Activated T-helper 1 cell treated with Interleukin-2 at 50 U/mL for 16 hours (primary cell): Measurements from ENCODE around the gene B9D1.

Experiments
- DNase-seq: peaks from one replicate; pipeline ENCODE4 v3.0.0-alpha.2; 2020; ENCODE audit warnings: low read depth

Gene B9D1

DNA sequence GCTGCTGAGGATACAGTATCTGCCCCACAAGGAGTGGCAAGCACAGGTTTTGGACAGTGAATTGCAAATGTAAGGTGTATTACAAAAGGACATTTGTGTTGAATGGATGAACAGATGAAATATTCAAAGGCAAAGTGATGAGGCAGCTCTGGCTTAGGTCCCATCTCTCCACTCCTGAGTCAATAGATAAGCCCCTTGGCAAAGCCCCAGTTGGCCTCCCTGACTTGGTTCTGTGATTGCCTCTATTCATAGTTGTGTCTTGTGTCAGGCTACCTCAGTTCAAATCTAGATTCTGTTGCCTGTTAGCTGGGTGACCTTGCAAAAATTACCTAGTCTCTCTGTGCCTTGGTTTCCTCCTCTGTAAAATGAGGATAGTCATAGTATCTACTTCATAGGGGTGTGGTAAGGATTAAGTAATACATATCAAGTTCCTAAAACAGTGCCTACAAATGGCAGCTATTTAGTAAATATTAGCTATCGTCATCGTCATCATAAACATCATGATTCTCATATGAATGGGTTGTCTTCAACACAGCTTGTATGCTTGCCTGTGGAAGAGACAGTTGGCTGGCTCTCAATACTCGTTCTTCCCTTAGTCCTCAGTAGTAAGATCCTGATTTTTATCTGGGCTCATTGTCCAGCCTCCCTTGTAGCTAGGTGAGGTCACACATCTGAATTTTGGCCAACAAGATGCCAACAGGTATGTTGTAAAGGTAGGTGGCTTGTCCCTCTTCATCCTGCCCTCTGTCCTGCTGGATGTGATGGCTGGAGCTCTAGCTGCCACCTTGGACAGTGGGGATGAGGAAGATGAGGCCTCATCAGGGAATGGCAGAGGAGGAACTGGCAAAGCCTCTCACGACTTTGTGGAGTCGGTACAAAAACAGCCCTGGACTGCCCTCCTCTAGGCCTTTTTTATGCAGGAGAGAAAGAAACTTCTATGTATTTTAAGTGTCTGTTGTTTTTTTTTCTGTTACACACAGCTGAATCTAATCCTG lies 26.6 kb upstream of the B9D1 start:
- DNase-seq: no peak

DNA sequence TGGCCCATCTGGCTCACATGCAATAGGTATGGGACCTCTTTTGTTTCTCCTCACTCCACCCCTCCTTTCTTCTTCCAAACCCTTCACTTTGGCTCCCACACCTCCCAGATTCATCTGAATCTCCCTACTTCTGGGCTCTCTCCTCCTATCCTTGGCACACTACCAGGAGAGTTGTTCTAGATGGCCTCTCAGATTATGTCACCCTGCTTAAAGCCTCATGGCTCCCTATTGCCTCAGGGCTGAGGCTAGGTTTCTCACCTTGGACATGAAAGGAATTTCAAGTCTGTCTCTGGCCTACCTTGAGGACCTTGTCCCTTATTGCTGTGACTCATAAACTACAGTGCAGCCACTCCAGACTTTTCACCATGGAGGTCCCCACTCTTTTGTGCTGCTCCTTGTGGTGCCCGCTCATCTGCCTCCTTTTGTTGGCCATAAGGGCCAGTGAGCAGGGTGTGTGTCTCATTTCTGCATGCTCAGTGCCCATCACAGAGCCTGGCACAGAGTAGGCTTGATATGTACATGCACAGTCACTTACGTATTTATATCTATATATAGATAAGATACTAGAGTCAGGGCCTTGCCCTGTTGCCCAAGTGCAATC lies 25.5 kb upstream of the B9D1 start:
- no peak for DNase-seq

DNA sequence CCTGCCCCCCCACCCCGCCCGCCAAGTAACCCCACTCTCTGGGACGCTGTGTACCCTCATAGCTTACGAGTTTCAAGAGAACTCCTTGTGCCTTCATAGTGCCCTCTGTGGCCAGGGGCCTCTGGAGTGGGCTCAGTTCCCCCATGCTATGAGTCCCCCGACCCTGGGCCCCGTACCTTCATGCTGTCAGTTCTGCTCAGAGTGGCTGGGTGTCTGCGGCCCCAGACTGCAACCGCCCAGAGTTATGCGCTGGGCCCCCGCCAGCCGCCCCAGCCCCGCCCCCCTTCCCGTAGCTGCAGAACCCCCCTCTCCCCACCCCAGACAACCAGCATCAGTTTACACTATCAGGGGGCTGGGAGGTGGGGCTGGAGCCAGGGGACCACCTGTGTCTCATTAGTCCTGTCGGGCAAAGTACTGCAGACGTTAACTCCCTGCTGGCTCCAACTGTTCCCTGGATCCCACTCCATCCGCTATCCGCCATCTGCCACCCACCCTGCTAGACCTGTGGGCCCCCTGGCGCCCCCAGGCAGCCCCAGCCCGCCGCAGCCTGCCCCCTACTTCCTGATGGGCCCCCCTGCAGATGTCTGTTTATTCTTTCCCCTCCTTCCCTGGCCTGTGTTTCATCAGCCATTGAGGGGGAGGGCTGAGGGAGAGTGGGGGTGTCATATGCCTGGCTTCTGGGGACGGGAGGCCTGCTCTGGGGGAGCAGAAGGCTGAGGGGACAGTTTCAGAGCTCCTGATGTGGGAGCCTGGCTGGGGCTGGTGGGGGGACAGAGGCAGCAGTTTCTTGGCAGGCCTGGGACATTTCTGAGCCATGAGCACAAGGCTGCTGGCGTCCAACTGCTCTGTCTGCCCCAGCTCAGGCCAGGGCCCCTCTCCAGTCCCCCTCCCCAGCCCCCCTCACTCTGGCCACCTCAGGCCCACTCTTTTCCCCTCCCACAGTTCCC lies 24.7 kb upstream of the B9D1 start, which contains the start of gene MFAP4:
Gene MFAP4 (minus strand): TSS at position 217 of the 947 bp plus-strand sequence. CDS start 35 bp downstream, at position 182.
- no peak for DNase-seq

DNA sequence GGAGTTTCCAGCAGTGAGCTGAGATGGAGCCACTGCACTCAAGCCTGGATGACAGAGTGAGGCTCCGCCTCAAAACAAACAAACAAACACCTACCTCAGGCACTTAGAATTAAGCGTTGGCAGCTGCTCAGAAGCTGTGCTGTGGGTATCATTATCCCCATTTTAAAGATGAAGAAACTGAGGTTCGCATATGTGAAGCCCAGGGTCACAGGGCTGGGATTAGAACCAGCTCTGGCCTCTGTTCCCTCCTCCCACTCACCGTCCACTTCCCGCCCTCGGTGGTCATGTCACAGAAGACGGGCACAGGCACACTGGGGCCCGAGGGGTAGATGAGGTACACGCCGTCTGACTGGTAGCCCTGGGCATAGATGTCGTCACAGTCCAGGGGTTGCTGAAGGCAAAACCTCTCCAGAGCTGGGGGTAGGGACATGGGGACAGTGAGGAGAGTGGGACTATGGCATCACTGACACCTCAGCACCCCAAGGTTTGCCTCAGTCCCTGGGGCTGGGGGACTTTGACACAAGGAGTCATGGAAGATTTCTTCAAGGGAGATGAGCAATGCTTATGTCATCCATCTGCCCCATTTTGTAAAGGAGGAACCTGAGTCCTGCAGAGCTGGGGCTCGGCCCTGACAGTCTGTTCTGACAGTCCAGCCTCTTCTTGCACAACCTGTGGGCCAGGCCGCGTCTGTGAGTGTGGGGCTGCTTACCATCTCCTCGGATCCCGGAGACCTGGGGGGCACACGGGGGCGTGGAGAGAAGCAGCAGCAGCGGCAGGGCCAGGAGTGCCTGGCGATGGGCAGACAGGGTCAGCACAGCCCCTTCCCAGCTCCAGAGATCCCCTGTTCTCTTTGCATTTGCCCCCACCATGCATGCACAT lies 23.8 kb upstream of the B9D1 start:
- DNase-seq: no peak

DNA sequence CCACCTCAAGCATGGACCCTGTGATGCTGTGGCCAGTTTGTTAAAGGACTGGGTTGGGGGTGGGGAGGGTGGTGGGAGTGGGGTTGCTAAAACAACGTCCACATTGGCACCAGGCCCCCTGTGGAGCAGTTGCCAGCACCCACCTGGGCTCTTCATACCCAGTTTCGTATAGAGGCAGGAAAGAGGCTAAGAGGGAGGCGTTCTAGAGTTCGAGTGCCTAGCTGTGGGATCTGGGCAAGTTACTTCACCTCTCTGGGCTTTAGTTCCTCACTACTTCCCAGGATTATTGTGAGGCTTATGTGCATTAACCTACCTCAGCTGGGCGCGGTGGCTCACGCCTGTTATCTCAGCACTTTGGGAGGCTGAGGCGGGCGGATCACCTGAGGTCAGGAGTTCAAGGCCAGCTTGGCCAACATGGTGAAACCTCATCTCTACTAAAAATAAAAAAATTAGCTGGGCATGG lies 23.0 kb upstream of the B9D1 start:
- no peak for DNase-seq

DNA sequence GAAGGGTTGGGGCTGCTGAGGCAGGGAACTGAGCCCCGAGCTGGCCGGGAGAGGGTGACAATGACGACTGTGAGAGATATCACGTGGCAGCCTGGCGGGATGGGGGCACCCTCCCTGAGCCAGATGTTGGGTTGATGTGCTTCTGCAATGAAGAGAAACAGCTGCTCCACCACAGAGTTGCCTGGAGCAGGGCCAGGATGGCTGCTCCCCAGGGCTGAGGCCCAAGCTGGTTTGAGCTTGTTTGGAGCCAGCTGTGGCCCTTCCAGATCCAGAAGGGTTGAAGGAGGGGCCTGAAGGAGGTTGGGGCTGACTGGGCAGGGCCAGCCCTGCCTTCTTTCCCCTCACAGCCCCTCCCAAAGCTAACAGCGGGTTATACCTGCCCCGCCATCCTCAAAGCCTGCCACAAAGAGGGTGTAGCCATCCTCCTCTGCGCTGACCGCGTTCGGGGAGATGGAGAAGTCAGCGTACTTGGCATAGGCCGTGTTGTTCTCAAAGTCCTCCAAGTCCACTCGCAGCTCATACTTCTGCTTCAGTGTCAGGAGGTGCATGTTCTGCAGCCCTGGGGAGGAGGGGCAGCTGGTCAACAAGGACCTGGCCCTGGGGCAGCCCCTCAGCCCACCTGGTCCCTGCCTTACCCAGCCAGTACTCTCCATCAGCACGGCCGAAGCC lies 22.3 kb upstream of the B9D1 start:
- DNase-seq: no peak

DNA sequence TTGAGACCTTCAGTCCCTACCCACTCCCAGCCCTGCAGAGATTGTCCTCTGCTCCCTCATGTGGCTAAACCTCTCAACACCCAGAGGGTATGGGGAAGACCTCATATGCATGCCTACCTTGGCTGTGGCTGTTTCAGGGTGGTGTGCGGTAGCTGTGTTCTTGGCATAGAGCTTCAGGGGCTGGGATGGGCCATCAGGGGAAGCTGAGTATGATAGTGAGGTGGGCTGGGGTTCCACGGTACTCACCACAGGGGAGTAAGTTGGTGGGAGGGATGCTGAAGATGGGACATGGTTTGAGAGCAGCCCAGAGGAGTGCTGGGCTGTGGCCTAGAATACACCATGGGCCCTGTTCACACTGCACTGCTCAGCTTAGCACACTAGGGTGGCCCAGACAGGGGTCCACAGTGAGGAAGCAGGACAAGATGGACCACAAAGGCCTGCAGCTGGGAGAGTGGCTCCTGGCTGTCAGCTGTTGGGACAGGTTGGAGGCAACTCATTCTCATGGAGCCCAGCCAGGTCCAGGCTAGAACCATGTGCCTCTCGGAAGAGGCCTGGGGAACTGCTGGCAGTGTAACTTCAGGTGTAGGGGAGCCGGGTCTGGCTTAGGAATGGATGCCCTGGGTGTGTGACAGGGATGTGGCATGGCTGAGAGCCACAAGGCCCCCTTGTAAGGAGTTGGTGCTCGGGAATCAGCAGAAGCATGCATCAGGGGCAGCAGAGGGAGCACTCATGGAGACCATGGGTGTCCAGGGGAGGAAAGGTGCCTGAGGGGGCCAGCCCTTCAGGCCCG lies 21.4 kb upstream of the B9D1 start:
- no peak for DNase-seq

DNA sequence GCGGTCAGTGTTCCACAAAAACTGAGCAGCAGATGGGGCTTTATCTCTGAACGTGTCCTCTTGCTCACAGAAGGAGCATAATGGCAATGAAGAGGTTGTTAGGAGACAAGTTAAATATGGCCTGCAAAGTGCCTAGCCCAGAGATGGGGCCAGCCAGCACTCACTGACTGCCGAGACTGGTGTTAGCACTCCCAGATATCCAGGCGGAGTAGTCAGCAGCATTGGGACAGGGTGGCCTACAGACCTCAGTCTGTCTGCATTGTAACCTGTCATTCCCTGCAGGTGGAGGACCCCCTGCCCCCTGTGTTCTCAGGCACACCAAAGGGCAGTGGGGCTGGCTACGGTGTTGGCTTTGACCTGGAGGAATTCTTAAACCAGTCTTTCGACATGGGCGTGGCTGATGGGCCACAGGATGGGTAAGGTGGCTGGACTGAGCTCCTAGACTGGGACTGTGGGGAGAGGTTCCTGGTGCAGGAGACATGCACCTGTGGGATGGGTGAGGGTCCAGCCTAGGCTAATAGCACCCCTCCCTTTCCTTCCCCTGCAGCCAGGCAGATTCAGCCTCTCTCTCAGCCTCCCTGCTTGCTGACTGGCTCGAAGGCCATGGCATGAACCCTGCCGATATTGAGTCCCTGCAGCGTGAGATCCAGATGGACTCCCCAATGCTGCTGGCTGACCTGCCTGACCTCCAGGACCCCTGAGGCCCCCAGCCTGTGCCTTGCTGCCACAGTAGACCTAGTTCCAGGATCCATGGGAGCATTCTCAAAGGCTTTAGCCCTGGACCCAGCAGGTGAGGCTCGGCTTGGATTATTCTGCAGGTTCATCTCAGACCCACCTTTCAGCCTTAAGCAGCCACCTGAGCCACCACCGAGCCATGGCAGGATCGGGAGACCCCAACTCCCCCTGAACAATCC lies 20.3 kb upstream of the B9D1 start:
- no peak for DNase-seq

DNA sequence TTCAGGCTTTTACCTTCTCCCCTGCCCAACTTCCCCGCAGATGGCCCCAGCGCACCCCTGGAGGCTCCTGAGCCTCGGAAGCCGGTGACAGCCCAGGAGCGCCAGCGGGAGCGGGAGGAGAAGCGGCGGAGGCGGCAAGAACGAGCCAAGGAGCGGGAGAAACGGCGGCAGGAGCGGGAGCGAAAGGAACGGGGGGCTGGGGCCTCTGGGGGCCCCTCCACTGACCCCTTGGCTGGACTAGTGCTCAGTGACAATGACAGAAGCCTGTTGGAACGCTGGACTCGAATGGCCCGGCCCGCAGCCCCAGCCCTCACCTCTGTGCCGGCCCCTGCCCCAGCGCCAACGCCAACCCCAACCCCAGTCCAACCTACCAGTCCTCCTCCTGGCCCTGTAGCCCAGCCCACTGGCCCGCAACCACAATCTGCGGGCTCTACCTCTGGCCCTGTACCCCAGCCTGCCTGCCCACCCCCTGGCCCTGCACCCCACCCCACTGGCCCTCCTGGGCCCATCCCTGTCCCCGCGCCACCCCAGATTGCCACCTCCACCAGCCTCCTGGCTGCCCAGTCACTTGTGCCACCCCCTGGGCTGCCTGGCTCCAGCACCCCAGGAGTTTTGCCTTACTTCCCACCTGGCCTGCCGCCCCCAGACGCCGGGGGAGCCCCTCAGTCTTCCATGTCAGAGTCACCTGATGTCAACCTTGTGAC lies 19.4 kb upstream of the B9D1 start:
- DNase-seq: no peak

DNA sequence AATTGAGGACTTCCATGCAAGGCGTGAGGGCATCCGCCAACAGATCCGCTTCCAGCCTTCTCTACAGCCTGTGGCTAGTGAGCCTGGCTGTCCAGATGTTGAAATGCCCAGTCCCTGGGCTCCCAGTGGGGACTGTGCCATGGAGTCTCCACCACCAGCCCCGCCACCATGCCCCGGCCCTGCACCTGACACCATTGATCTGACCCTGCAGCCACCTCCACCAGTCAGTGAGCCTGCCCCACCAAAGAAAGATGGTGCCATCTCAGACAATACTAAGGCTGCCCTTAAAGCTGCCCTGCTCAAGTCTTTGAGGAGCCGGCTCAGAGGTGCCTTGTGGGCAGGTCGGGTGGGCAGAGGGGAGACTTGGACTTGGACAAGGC lies 18.8 kb upstream of the B9D1 start:
- DNase-seq: no peak

DNA sequence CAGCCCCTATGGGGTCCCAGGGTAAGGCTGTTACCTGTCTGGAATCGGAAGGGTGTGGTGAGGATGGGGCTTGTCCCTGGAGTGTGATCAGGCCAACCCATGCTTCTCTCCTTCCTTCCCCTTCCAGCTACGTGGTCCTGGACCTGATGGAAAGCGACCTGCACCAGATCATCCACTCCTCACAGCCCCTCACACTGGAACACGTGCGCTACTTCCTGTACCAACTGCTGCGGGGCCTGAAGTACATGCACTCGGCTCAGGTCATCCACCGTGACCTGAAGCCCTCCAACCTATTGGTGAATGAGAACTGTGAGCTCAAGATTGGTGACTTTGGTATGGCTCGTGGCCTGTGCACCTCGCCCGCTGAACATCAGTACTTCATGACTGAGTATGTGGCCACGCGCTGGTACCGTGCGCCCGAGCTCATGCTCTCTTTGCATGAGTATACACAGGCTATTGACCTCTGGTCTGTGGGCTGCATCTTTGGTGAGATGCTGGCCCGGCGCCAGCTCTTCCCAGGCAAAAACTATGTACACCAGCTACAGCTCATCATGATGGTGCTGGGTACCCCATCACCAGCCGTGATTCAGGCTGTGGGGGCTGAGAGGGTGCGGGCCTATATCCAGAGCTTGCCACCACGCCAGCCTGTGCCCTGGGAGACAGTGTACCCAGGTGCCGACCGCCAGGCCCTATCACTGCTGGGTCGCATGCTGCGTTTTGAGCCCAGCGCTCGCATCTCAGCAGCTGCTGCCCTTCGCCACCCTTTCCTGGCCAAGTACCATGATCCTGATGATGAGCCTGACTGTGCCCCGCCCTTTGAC lies 18.2 kb upstream of the B9D1 start:
- DNase-seq: no peak

DNA sequence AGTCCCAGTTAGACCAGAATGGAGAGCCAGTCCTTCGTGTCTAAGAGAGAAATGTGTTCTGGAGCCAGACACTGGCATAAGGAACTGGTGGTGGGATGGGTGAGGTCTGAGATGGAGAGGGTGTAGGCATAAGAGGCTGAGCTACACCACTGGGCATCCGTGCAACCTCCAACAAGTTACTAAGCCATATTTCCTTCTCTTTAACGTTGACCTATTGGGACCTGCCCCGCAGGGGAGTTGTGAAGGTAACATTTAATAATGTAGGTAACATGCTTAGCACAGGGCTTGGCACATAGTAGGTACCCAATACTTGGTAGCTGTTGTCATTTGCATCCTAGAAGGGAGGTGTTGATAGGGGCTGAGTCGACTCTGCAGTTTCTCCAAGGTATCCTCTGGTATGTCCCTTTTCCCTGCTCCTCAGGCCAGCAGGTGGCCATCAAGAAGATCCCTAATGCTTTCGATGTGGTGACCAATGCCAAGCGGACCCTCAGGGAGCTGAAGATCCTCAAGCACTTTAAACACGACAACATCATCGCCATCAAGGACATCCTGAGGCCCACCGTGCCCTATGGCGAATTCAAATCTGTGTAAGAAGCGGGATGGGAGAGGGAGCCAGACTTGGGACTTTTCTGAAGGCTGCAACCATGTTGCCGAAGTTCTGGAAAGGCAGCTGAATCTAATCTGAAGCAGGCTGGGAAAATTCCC lies 17.0 kb upstream of the B9D1 start:
- no peak for DNase-seq

DNA sequence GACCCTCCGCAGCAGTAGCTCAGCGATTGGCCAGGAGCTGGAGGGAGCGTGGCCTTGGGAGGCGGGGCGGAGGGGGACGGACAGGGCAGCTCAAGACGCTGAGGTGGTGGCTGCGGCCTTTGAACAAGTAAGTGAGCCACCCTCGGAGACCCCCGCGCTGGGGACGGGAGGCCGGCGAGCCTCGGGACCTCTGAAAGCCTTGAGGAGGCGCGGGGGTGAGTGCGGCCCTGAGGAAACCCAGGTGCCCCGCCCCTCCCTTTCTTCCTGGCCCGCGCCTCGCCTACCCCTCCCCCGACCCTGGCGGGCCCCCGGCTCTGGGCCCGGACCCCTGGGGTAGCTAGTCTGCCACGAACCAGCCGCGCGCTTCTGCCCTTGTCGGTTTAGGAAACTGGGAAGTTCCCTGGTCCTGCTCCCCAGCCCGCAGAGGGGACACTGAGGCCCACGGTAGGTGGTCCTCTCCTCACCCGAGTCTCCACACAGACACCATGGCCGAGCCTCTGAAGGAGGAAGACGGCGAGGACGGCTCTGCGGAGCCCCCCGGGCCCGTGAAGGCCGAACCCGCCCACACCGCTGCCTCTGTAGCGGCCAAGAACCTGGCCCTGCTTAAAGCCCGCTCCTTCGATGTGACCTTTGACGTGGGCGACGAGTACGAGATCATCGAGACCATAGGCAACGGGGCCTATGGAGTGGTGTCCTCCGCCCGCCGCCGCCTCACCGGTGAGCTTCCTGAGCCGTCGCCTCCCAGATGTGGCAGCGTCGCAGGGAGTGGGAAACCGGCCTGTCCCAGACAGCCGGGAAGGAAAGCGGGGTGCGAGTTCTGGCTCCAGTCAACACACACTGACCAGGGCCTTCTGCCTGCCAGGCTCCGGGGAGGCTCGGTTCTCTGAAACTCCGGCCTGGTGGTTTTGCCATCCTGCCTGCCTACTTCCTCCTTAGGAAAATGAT lies 16.2 kb upstream of the B9D1 start, which contains the start of gene MAPK7:
Gene MAPK7 (plus strand): TSS at position 83 of the 945 bp plus-strand sequence. CDS start 403 bp downstream, at position 486.
- no peak for DNase-seq

DNA sequence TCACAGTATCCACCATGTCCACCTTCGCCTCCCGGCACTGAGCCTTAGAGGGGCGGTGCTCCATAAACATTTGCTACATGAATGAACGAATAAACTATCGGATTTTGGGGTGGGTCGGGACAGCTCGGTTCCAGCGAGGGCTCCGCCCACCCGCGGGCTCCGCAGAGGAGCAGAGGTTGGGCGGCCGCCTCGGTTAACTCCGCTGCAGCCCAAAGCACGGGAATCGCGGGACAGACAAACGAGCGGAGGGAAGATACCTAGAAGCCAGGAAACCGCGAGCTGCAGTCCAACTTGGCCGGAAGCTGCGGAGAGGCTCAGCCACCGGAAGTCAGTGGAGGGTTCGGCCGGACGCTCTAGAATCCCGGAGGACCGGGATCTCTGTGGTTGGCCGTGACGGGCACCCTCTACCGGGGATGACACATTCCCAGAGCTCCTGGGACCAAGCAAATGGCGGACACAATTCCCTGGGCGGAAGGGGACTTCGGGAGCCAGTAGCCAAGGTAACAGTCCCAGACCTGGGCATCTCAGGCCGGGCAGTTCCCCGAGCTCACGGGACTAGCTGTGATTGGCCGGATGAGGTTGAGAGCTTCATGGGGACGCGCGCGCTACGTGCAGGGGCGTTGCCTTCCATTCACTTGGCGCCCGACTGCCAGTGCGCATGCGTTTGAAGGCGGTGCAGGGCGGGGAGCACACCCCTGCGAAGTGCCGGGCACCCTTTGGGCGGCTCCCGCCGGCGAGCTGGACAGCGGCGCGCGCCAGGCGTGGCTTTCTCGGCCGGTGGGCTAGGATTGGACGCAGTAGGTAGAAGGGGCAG lies 15.3 kb upstream of the B9D1 start:
- DNase-seq: peak; percentile 91
